GM10248 (cell line): ENCODE data around the gene SDCCAG8.
A peak's percentile ranks its signal among the peaks of the same experiment; 100 is the strongest.

Experiments
- CTCF ChIA-PET: fragments of 300-600 bp; sonication (Branson Sonifier 250); formaldehyde crosslinking; extraction: SDS; loops from one replicate; lab custom pipeline; 2021; ENCODE audit warnings: antibody characterized with exemption; lab: Yijun Ruan, JAX
- POLR2A ChIA-PET: fragments of 350-650 bp; sonication (Branson Sonifier 250); formaldehyde crosslinking; extraction: SDS; loops from one replicate; lab custom pipeline; 2020; ENCODE audit warnings: antibody characterized with exemption; lab: Yijun Ruan, JAX
- DNase-seq: peaks from one replicate; pipeline ENCODE4 v3.0.0; 2012; ENCODE audit errors: extremely low spot score
- CTCF ChIP-seq: IDR thresholded peaks from 2 replicates; pipeline ENCODE4 v1.5.1; 2012; ENCODE audit warnings: mild to moderate bottlenecking, low read depth; ENCODE audit errors: extremely low read depth, missing control alignments, control extremely low read depth

SDCCAG8 gene

DNA sequence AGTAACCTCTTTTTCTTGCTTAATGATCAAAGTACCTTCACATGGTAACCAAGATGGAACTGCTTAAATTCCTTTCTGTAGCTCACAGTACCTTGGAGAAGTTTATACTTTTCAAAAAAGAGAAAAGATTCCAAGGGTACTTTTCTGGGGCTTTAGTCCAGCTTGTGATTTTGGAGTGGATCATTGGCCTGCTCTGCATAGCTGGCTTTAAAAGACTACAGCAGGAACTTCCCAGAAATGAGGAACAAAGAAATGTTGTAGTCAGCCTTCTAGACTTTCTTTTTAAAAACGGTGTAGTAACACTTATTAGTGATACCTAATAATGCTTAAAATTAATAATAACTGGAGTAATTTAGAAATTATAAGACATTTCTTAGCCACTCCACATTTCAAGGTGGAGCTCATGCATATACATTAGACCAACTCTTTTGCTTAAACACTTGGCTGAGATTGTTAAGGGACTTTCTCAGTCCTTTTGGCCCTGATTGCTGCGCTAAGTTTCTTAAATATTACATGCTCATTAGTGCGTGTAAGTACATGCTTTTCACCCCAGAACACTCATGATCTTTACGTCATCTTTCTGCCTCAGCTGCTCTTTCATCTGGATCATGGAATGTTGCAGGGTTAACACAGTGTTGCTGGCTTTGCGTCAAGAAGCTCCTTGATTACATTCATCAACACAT, 57.3 kb downstream of the SDCCAG8 start:
- POLR2A ChIA-PET, result interaction anchor here (1.8 kb wide), 1 partner anchor 58 kb away, joined by 7 read pairs; the partner anchor contains the start of genes CEP170 and SDCCAG8
- no peak for TF ChIP-seq CTCF
- CTCF ChIA-PET, result interaction anchor here (1.0 to 3.8 kb wide), 8 partner anchors 8 to 776 kb away, joined by 3 to 20 read pairs (median 4); no protein-coding TSS in a partner anchor
- peak; percentile 22 for DNase-seq

- CTCF ChIA-PET, result interaction anchor here (1.0 to 3.8 kb wide), 9 partner anchors 8 to 775 kb away, joined by 3 to 20 read pairs (median 5); no protein-coding TSS in a partner anchor
- TF ChIP-seq CTCF, result no peak
- POLR2A ChIA-PET, result interaction anchor here (1.8 kb wide), 1 partner anchor 58 kb away, joined by 7 read pairs; the partner anchor contains the start of genes CEP170 and SDCCAG8
- DNase-seq, result peak; percentile 50
Observed at GRCh38 chr1:243313635-243314536, 58.0 kb downstream of the SDCCAG8 start.

- no peak for DNase-seq
- CTCF ChIA-PET, result interaction anchor here (3.8 kb wide), 1 partner anchor 8 kb away, joined by 20 read pairs; no protein-coding TSS in a partner anchor
- POLR2A ChIA-PET, result no interaction called here
Observed at GRCh38 chr1:243315455-243315854, 59.6 kb downstream of the SDCCAG8 start.

GRCh38 chr1:243315893-243316292, 60.1 kb downstream of the SDCCAG8 start:
- DNase-seq, result no peak
- POLR2A ChIA-PET, result no interaction called here
- CTCF ChIA-PET, result no interaction called here
- no peak for TF ChIP-seq CTCF

More at GRCh38 chr1:243315455-243315854, 59.6 kb downstream of the SDCCAG8 start:
- no peak for TF ChIP-seq CTCF

DNA sequence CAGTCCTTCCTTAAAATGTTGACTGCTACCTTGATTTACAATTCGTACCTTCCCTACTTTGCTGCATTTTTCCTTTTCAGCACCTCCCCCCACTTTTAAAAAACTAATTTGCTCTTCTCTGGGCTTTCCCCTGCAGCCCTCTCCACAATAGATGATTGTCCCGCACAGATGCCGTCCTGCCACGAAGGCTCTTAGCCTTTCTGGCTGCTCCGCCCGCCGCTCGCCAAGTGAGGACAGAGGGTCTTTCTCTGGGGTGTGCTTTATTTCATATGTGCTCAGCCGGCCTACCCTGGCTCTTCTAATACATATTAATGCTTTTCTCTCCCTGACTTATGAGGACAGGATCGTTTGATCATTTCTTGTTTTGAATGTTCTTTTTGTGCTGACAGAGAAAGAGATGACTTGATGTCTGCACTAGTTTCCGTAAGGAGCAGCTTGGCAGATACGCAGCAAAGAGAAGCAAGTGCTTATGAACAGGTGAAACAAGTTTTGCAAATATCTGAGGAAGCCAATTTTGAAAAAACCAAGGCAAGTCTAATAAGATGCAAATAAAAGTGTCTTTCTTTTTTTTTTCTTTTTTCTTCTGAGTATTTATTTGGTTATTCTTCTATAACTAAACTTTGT, 60.6 kb downstream of the SDCCAG8 start:
- ChIA-PET CTCF (no interaction called here), POLR2A (no interaction called here)
- no peak for TF ChIP-seq CTCF
- no peak for DNase-seq

DNA sequence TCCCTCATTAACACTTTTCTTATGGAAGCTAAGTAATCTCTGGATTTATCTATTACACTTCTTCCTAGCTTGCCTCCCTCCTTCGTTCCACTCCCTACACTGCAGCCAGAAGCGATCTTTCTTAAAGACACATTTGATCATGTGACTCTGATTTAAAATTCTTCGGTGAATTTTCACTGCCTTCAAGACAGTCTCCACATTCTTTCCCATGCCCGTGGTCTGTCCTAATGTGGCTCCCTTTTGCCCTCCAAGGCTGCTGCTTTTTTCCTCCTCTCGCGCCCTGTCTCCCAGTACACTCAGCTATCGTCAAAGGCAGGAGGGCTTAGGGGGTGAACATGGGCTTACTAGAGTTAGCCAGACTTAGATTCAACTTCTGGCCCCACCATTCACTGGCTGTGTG, 64.4 kb downstream of the SDCCAG8 start:
- CTCF ChIA-PET, result interaction anchor here (1.8 to 2.3 kb wide), 2 partner anchors 8 to 852 kb away, joined by 4 to 8 read pairs; no protein-coding TSS in a partner anchor
- TF ChIP-seq CTCF, result no peak
- POLR2A ChIA-PET, result no interaction called here
- no peak for DNase-seq
